ENCODE results near the gene COX7A1. TPM values are rescaled to one million over a fixed set of nuclear protein-coding genes. Genes with fewer than 3 reads are reported as not detected.
"Not testable (repeated sequence)": the region's sequence is repeated elsewhere in the genome, so short reads cannot be mapped to it uniquely, and the experiment has no call there.

COX7A1 gene
- total RNA-seq, 1 experiment from 2014 or later = not detected

- no CpG with 5 or more reads among the region's 17 CpGs for WGBS (ENCODE audit: extremely low coverage, insufficient read length, low lambda C conversion rate)
- Histone ChIP-seq H4K8ac (replicated peaks; ENCODE audit: insufficient read length, low read depth, low read length) (no peak overlapping the region), H2AK5ac (ENCODE audit: insufficient read length, low read length) (no peak overlapping the region), H3K4ac (ENCODE audit: low read depth, low read length) (no peak overlapping the region), H2BK15ac (ENCODE audit: low read depth, low read length) (no peak overlapping the region), H3K14ac (ENCODE audit: insufficient read depth, low read length) (no peak overlapping the region), H4K20me1 (ENCODE audit: control insufficient read depth, insufficient read depth, insufficient read length) (no peaks in the 10 kb centered on the region), H4K5ac (ENCODE audit: insufficient read length, low read depth, low read length) (peak overlapping the region; percentile 23), H2BK20ac (ENCODE audit: low read depth, low read length, poor library complexity, severe bottlenecking) (no peak overlapping the region), H3K27ac (ENCODE audit: insufficient read length, low read depth, low read length) (peak overlapping the region; percentile 32), H2BK12ac (ENCODE audit: insufficient read length, low read depth, low read length) (no peak overlapping the region), H3K18ac (ENCODE audit: insufficient read length, low read depth, low read length) (no peak overlapping the region), H3K9ac (ENCODE audit: extremely low read depth, insufficient read length, low read length) (no peak overlapping the region), H2BK120ac (ENCODE audit: low read depth, low read length, poor library complexity, severe bottlenecking) (no peak overlapping the region), H3K27me3 (ENCODE audit: insufficient read depth, low read length) (no peaks in the 10 kb centered on the region), H2BK5ac (ENCODE audit: insufficient read length, low read length) (no peak overlapping the region), H3K4me1 (ENCODE audit: insufficient read depth, low read length) (peaks cover 4% of the 10 kb centered on the region; the same call in 1 of the 2 replicates), H3K23ac (ENCODE audit: insufficient read length, low read depth, low read length) (no peak overlapping the region), H3K79me1 (ENCODE audit: insufficient read depth, low read depth, low read length, poor library complexity, severe bottlenecking) (no peaks in the 10 kb centered on the region), H3T11ph (ENCODE audit: low read length) (no peak overlapping the region), H3K9me3 (ENCODE audit: control insufficient read depth, low read depth, low read length) (no peaks in the 10 kb centered on the region), H3K23me2 (ENCODE audit: insufficient read length, low read depth, low read length, poor library complexity, severe bottlenecking) (no peaks in the 10 kb centered on the region), H2AFZ (ENCODE audit: low read length) (no peak overlapping the region), H3K56ac (ENCODE audit: insufficient read length, low read depth, low read length) (no peak overlapping the region), H3K4me2 (ENCODE audit: insufficient read depth, insufficient read length, low read length) (no peak overlapping the region), H3K79me2 (ENCODE audit: insufficient read depth, low read length) (no peaks in the 10 kb centered on the region), H4K91ac (ENCODE audit: insufficient read length, low read depth, low read length) (no peak overlapping the region)
- H3K27ac Mint-ChIP-seq = peak overlapping the region in 2 of 3 experiments; percentile 41 to 50; a peak in 2 of 7 replicates
- TF ChIP-seq, protein P1, sequence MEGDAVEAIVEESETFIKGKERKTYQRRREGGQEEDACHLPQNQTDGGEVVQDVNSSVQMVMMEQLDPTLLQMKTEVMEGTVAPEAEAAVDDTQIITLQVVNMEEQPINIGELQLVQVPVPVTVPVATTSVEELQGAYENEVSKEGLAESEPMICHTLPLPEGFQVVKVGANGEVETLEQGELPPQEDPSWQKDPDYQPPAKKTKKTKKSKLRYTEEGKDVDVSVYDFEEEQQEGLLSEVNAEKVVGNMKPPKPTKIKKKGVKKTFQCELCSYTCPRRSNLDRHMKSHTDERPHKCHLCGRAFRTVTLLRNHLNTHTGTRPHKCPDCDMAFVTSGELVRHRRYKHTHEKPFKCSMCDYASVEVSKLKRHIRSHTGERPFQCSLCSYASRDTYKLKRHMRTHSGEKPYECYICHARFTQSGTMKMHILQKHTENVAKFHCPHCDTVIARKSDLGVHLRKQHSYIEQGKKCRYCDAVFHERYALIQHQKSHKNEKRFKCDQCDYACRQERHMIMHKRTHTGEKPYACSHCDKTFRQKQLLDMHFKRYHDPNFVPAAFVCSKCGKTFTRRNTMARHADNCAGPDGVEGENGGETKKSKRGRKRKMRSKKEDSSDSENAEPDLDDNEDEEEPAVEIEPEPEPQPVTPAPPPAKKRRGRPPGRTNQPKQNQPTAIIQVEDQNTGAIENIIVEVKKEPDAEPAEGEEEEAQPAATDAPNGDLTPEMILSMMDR (conservative IDR thresholded peaks at IDR 0.05) = no peak
- H3K27me3 Mint-ChIP-seq (ENCODE audit: low read depth) = no peaks in the 10 kb centered on the region
- H3K4me3 Mint-ChIP-seq = no peak overlapping the region
- H3K36me3 Mint-ChIP-seq (ENCODE audit: insufficient read depth in 1 of 3, low read depth in 3 of 3) = no peaks in the 10 kb centered on the region
- peaks cover 6 to 17% of the 10 kb centered on the region in 2 experiments; a peak in 3 of 4 replicates for H3K4me1 Mint-ChIP-seq
- H3K9me3 Mint-ChIP-seq = no peaks in the 10 kb centered on the region
- DNase-seq = peak; percentile 48
Observed at GRCh38 chr19:36182612-36183244, 30.5 kb upstream of the COX7A1 start.

DNA sequence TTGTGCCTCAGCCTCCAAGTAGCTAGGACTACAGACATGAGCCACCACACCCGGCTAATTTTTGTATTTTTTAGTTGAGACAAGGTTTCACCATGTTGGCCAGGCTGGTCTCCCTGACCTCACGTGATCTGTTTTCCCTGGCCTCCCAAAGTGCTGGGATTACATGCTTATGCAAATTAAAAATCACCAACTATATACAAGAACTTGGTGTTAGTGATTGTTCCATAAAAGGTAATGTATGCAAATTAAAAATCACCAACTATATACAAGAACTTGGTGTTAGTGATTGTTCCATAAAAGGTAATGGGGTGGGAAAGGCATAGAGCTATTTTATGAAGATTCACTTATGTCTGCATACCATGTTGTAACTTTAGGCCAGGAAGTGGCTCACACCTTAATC is 26.8 kb upstream of the COX7A1 start:
- H3K4me3 Mint-ChIP-seq; H3K9me3 Mint-ChIP-seq; H3K27ac ChIP-seq (ENCODE audit: insufficient read length, low read depth, low read length); H2AK5ac ChIP-seq (ENCODE audit: insufficient read length, low read length); DNase-seq; H3K27me3 Mint-ChIP-seq (ENCODE audit: low read depth); H4K91ac ChIP-seq (ENCODE audit: insufficient read length, low read depth, low read length); H4K8ac ChIP-seq (replicated peaks; ENCODE audit: insufficient read length, low read depth, low read length); H3K36me3 Mint-ChIP-seq (ENCODE audit: insufficient read depth in 1 of 3, low read depth in 3 of 3); H3K9ac ChIP-seq (ENCODE audit: extremely low read depth, insufficient read length, low read length); H3K56ac ChIP-seq (ENCODE audit: insufficient read length, low read depth, low read length); H3K79me2 ChIP-seq (ENCODE audit: insufficient read depth, low read length); H3K27me3 ChIP-seq (ENCODE audit: insufficient read depth, low read length); H3K9me3 ChIP-seq (ENCODE audit: control insufficient read depth, low read depth, low read length); H2BK20ac ChIP-seq (ENCODE audit: low read depth, low read length, poor library complexity, severe bottlenecking); H4K20me1 ChIP-seq (ENCODE audit: control insufficient read depth, insufficient read depth, insufficient read length); H3T11ph ChIP-seq (ENCODE audit: low read length); H3K23ac ChIP-seq (ENCODE audit: insufficient read length, low read depth, low read length); H4K5ac ChIP-seq (ENCODE audit: insufficient read length, low read depth, low read length); H3K27ac Mint-ChIP-seq; H3K79me1 ChIP-seq (ENCODE audit: insufficient read depth, low read depth, low read length, poor library complexity, severe bottlenecking); H2BK5ac ChIP-seq (ENCODE audit: insufficient read length, low read length); H3K14ac ChIP-seq (ENCODE audit: insufficient read depth, low read length); H3K23me2 ChIP-seq (ENCODE audit: insufficient read length, low read depth, low read length, poor library complexity, severe bottlenecking); H2BK15ac ChIP-seq (ENCODE audit: low read depth, low read length); H2BK12ac ChIP-seq (ENCODE audit: insufficient read length, low read depth, low read length); H3K18ac ChIP-seq (ENCODE audit: insufficient read length, low read depth, low read length); H3K4ac ChIP-seq (ENCODE audit: low read depth, low read length); H3K4me2 ChIP-seq (ENCODE audit: insufficient read depth, insufficient read length, low read length); H3K4me1 ChIP-seq (ENCODE audit: insufficient read depth, low read length); H2AFZ ChIP-seq (ENCODE audit: low read length); H2BK120ac ChIP-seq (ENCODE audit: low read depth, low read length, poor library complexity, severe bottlenecking): not testable (repeated sequence)
- WGBS (ENCODE audit: extremely low coverage, insufficient read length, low lambda C conversion rate) = no CpG with 5 or more reads among the region's 2 CpGs
- H3K4me1 Mint-ChIP-seq = peaks cover 6 to 17% of the 10 kb centered on the region in 2 experiments; a peak in 3 of 4 replicates
